CD1c-positive myeloid dendritic cell (primary cell): ENCODE data around the gene TFAP2E.

Source experiments
- DNase-seq: peaks from one replicate; pipeline ENCODE4 v3.0.0-alpha.2; 2016; ENCODE audit errors: extremely low spot score

Gene TFAP2E

DNA sequence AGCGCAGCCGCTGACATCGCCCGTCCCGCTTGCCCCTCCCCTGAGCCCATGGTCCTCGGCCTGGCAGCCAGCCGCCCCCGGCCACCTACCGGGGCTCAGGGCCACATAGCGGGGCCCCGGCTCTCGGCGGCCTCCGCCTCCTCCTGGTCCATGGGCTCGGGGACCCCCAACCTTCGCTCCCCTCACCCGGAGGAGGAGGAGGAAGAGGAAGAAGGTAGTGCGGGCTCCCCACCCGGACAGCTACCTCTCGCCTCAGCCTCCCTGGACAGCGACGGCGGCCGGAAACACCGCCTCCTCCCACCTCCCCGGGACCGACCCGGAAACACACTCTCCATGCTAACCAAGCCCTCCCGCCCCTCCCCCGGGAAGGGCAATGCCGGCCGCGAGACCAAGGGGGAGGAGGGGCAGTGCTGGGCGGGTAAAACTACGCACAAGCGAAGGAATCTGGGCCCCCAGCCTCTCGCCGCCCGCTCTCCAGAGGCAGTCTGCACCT is 15.9 kb upstream of the TFAP2E start, which contains the start of gene KIAA0319L:
KIAA0319L (minus strand) TSS at position 286 of the 493 bp plus-strand sequence. CDS start 2,912 bp downstream, outside the sequence.
- DNase-seq = peak; percentile 79

DNA sequence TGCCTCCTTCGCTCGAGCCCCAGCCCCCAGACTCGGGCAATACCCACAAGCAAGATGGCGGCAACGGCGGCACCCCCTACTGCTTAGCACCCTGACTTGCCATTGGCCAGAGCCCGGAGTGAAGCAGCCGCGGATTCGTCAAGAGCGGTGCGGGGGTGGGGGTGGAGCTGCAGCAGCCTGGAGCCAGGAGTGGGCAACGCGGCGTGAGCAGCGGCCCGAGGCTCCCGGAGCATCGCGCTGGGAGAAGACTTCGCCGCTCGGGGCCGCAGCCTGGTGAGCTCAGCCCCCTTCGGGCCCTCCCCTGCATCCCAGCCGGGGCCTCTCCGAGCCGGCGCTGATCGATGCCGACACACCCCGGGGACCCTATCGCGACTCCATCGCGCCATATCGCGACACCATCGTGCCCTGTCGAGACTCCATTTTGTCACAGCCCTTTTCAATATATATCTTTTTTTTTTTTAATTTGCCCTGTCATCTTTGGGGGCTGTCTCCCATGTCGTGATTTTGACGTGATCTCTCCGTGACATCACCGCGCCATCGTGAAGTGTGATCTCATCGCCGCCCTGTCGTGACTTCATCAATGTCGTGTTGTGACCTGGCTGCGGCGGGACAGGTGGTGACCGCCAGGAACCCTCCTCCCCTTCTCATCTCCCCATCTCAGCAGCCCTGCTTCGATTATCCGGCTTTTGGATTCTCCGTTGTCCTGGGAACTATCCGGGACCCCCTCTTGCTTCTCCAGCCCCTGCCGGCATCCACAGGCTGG is 15.3 kb upstream of the TFAP2E start, which contains the start of gene NCDN:
NCDN (plus strand) TSS at position 189 of the 763 bp plus-strand sequence; CDS start at position 581, 392 bp downstream.
- peak; percentile 98 for DNase-seq

GRCh38 chr1:35558374-35559316 is 14.5 kb upstream of the TFAP2E start:
- no peak for DNase-seq

GRCh38 chr1:35559317-35559944 is 13.7 kb upstream of the TFAP2E start:
- peak; percentile 18 for DNase-seq

DNA sequence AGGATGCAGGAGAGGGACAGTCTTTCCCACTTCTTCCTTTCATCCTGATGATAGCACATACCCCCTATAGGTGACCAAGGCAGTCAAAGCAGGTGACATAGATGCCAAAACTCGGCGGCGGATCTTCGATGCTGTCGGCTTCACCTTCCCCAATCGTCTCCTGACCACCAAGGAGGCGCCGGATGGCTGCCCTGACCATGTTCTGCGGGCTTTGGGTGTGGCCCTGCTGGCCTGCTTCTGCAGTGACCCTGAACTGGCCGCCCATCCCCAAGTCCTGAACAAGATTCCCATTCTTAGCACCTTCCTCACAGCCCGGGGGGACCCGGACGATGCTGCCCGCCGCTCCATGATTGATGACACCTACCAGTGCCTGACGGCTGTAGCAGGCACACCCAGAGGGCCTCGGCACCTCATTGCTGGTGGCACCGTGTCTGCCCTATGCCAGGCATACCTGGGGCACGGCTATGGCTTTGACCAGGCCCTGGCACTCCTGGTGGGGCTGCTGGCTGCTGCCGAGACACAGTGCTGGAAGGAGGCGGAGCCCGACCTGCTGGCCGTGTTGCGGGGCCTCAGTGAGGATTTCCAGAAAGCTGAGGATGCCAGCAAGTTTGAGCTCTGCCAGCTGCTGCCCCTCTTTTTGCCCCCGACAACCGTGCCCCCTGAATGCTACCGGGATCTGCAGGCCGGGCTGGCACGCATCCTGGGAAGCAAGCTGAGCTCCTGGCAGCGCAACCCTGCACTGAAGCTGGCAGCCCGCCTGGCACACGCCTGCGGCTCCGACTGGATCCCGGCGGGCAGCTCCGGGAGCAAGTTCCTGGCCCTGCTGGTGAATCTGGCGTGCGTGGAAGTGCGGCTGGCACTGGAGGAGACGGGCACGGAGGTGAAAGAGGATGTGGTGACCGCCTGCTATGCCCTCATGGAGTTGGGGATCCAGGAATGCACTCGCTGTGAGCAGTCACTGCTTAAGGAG is 12.6 kb upstream of the TFAP2E start:
- DNase-seq = no peak

DNA sequence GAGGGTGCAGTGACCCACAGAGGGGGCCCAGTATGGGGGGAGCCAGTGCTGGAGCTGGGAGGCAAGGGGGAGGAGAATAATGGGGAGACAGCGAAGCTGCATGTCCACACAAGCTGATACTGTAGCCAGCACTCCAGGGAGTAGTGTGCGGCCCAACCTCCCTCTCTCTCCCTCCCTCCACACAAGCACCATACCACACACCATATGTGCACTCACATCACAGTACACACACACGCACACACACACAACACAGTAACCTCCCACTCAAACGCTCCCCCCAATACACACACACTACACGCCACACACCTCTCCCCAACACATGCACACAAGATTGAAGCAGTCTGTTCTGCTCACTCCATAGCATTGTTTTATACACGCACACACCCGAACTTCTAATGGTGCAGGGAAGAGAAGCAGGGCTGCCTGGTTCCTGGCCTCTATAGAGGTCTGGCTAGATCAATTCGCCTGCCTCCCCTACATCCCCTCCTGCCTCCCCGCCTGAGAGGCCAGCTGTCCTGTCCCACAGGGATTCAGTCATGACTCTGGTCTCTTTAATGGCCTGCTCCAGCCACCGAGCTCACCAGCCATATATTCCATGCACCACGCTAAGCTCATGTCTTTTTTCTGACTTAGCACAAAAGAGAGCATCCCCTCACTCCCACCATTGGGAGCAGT is 11.7 kb upstream of the TFAP2E start:
- no peak for DNase-seq

DNA sequence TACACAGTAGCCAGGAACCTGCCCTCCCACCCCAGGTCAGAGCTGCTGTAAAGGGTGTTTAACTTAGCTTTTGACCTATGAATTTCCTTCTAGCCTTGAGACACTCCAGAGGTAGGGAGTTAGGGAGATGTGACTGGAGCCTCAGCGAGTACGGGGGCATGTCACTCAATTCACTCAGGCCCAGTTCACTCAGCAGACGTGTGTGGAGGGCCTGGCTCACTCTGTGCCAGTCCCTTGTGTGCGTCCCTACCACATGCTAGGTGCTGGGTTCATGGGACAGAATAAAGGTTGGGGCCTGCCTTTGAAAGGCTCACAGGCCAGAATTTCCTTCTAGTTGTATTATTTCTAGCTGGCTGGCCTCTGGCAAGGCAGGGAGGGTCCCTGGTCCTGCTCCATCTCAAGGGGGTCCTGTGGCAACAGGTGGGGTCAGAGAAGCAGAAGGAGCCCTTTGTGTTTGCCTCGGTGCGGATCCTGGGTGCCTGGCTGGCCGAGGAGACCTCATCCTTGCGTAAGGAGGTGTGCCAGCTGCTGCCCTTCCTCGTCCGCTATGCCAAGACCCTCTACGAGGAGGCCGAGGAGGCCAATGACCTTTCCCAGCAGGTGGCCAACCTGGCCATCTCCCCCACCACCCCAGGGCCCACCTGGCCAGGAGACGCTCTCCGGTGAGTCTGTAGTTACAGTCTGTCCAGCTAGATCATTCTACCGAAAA is 11.0 kb upstream of the TFAP2E start:
- no peak for DNase-seq

- DNase-seq = no peak
Observed at GRCh38 chr1:35563166-35563565, 9.9 kb upstream of the TFAP2E start.

DNA sequence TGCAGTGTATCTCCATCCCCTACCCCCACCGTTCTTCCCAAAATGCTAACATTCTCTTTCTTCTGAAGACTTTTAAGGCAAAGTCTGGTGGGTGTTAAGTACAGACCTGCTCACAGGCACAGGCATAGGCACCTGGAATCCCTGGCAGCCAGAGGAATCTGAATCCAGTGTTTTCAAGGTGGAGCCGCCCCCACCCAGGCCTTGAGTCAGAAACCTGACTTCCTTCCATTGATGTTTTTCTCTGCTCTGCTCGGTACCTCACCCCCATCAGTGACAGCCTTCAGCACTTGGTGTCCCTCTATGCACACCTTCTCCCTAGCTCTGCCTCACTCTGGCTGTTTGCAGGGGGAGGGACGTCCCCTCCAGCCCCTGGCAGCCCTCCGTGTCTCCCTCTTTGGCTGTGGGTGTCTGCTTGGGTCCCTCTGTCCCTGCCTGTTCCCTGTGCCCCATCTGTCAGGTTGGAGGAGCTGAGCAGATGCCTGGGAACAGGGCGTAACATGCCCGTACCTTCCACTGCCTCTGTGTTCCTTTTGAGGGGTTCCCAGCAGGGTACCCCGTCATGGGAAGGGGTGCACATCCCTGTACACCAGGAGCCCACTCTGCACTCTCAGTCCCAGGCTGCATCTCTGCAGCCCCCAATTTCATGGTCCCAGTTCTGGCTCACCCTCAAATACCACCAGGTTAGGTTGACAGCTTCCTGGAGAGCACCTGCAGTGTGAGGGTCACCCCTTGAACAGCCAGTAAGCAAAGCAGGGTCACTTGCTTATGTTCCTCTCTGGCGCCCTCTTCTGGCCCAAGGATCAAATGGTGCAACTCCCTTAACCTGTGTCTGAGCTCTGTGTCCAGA is 8.9 kb upstream of the TFAP2E start:
- DNase-seq = peak; percentile 77

- no peak for DNase-seq
Observed at GRCh38 chr1:35564884-35565741, 8.0 kb upstream of the TFAP2E start.

DNA sequence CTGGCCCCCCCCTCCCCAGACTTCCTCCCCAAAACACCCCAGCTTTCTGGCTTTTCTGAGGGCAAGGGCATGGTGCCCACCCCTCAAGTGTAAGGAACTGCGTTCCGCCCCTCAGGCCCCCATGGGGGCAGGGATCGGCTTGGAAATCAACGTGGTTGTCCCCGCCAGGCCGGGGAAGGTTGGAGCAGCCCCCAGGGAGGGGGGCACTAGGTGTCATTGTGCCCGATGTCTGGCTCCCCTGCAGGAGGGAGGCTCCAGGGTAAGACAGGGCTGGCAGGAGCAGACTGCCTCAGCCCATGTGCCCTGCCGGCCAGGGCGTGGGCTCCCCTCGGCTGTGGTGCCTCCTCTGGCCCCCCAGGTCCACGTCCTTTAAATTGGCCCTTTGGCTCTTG is 7.4 kb upstream of the TFAP2E start:
- no peak for DNase-seq

- DNase-seq = no peak
Observed at GRCh38 chr1:35567947-35568558, 5.1 kb upstream of the TFAP2E start.

DNA sequence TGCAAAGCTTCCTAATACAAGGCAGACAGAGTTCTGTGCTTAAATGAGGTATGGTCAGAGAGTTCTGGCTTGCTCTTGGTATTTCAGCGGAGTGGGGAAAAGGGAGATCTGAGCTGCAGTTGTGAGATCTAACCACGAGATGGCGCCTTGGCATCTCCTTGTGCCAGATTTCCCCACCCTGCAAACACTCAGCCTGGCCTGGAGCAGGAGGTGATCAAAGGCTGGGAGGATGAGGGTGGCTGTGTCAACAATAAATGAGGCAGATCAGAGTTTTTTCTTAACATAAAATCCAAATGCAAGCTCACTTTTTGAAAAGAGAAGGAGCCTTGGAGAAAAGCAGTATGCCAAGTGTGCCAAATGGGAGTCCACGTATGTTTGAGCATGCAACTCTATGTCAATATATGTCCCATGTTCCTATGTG is 4.1 kb upstream of the TFAP2E start:
- peak; percentile 69 for DNase-seq

DNA sequence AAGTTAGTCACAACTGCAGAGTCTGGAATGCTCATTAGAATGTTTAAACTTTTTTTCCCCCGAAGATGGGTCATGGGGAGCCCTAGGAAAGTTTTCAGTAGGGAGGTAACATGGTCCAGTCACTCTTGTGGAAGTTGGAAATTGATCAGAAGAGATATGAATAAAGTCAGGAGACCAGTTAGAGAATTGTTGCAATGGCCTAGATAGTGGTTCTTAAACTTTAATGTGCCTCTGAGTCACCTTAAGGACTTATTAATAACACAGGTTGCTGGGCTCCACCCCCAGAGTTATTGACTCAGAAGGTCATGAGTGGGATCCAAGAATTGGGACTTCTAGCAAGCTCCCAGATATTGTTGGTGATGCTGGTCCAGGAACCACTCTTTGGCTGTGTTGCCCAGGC is 3.2 kb upstream of the TFAP2E start:
- no peak for DNase-seq

GRCh38 chr1:35570589-35571137 is 2.5 kb upstream of the TFAP2E start:
- no peak for DNase-seq

GRCh38 chr1:35571263-35571662 is 1.9 kb upstream of the TFAP2E start:
- no peak for DNase-seq

DNA sequence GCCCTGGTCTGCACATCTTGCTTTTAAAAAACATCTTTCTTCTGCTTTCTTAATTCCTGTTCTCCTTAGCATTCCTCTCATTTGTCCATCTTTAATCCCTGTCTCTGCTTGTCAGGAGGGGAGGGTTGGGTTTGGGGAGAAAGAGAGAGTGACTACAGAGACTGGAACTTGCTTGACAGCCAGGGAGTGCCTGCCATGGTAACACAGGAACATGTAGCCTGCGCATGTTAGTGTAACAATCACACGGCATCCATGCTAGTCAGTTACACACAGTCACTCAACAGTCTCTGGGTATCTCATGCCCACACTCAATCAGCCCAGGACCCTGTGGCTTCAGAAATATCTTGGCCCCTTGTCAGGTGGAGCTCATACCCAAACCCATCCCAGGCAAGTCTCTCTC is 818 bp upstream of the TFAP2E start:
- no peak for DNase-seq
